NOMO-1 treated with dmso at 0.1 percent for 144 hours (cell line): ENCODE data around the gene TNNT1.
A peak's percentile ranks its signal among the peaks of the same experiment; 100 is the strongest.
"Not testable (repeated sequence)": the region's sequence is repeated elsewhere in the genome, so short reads cannot be mapped to it uniquely, and the experiment has no call there.

ENCODE experiments used
- DNase-seq: peaks from one replicate; lab custom pipeline; 2025; ENCODE audit not compliant: unreplicated experiment; lab: John Stamatoyannopoulos, UW

TNNT1 gene

DNA sequence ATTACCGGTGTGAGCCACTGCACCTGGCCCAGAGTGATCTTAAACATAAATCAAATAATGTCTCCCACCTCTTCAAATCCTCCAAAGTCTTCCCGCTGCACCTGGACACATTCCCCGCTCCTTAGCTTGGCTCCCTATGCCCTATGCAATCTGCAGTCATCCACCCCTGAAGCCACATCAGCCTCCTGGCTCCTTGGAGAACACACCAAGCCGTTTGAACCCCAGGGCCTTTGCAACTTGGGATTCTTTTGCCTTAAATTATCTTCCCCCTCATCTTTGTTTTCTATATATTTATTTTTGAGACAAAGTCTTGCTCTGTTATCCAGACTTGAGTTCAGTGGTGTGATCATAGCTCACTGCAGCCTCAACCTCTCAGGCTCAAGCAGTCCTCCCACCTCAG, 20.1 kb upstream of the TNNT1 start:
- no peak for DNase-seq

DNA sequence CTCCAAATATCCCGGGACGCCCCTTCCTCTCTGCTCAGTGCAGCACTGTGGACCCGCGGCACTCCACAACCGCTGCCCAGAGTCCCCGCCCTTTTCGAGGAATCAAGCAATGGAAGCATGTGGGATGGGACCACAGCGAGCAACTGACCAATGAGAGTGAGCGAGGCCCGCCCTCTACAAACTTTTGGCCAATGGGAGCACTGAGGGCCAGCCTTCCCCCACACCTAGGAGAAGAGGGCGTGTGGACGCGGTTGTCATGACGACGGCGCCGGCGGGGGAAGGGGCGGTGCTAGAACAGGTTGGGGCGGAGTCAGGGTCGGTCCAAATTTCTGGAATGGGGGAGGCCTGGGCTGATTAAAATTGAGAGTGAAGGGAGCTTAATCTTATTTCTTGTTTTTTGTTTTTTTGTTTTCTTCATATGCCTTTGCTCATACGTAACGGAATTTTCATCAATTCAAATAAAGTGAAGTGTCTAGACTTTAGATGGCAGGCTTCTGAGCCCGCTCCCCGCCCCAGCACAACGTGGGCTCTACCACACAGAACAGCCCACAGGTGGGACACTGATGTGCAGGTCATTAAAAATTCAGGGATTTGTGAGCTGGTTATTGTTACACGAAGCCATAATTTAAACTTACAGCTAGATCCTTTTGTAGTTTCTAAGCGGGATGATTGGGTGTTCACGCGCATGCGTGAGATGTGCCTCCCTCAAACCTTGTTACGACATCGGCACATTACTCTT, 17.7 kb upstream of the TNNT1 start, which contains the start of gene DNAAF3:
DNAAF3 (minus strand) TSS at position 84 of the 739 bp plus-strand sequence. CDS start 200 bp downstream, outside the sequence.
- peak; percentile 94 for DNase-seq

DNA sequence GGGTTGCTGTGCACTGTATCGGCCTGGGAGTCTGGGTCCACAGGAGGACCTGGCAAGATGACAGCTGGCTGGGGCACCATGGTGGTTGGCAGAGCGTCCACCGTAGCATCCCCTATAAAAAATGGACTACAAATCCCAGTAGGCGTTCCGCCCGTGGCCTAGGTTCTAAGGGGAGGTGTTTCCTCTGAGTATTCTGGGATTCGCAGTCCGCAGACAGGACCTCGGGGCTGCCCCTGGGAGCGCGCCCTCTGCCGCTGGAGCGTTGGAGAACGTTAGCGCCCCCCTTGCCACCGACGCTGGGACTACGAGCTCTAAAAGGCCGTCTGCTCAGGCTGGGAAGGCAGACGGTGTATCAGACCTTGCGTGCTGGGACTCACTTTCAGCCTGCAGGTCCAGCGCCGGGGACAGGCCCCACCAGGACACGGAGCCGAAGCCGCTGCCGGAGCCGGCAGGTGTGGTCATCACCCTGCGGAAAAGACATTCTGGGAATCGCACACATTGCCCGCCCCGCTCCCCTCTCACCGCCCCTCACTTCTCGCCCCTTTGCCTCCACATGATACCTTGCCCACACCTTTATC, 17.0 kb upstream of the TNNT1 start:
- DNase-seq = peak; percentile 78

- no peak for DNase-seq
Measured at GRCh38 chr19:55161571-55162322, 12.7 kb upstream of the TNNT1 start.

DNA sequence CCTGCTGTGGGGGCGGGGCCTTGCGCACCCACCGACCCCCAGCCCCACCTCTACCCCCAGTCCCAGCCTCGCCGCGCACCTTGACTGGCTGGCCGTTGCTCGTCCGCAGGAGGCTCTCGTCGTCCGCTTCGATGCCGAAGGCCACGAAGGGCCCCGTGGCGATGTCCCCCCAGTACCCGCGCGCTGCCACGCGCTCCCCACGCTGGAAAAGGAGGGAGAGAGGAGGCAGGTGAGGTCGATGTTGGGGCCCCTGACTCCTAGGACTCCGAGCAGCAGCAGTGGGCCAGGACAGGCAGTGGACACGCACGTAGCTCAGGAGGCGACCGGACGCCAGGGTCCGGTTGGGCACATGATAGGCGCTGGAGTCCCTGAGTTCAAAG, 12.0 kb upstream of the TNNT1 start:
- DNase-seq = no peak

GRCh38 chr19:55160128-55160985, 11.4 kb upstream of the TNNT1 start:
- DNase-seq = peak; percentile 88

- no peak for DNase-seq
Measured at GRCh38 chr19:55158848-55159749, 10.1 kb upstream of the TNNT1 start.

GRCh38 chr19:55158423-55158822, 9.4 kb upstream of the TNNT1 start:
- no peak for DNase-seq

GRCh38 chr19:55157064-55157908, 8.3 kb upstream of the TNNT1 start, which contains the start of gene TNNI3:
TNNI3 (minus strand) TSS chr19:55157732; CDS start chr19:55157589, 143 bp downstream.
- no peak for DNase-seq

GRCh38 chr19:55156202-55157063, 7.4 kb upstream of the TNNT1 start:
- peak; percentile 54 for DNase-seq

DNA sequence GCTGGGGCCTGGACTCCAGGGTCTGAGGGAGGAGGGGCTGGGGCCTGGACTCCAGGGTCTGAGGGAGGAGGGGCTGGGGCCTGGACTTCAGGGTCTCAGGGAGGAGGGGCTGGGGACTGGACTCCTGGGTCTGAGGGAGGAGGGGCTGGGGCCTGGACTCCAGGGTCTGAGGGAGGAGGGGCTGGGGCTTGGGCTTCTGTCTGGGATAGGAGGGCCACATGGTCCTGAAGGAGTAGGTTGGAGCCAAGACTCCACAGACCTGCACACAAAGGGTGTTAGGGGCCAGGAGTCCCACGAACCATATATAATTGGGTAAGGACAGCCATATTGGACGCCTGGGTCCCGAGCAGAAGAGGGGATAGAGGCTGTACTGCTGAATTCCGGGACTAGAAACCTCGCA, 6.8 kb upstream of the TNNT1 start:
- not testable (repeated sequence) for DNase-seq

DNA sequence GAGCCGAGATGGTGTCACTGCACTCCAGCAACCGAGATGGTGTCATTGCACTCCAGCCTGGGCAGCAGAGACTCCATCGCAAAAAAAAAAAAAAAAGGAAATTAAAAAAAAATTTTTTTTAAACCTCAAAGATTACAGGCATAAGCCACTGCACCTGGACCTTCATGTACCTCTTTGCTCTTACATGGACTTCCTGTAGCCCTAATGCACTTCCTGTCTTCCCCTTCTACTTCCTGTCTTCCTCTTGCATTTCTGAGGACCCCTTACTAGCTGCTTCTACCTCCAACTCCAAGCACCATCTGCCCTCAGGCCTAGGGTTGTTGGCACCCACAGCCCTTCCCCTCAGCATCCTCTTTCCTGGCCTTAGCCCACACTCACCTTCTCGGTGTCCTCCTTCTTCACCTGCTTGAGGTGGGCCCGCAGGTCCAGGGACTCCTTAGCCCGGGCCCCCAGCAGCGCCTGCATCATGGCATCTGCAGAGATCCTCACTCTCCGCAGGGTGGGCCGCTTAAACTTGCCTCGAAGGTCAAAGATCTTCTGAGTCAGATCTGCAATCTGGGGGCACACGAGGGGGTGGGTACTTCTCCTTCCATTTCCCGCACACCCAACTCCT, 4.8 kb upstream of the TNNT1 start:
- no peak for DNase-seq

DNA sequence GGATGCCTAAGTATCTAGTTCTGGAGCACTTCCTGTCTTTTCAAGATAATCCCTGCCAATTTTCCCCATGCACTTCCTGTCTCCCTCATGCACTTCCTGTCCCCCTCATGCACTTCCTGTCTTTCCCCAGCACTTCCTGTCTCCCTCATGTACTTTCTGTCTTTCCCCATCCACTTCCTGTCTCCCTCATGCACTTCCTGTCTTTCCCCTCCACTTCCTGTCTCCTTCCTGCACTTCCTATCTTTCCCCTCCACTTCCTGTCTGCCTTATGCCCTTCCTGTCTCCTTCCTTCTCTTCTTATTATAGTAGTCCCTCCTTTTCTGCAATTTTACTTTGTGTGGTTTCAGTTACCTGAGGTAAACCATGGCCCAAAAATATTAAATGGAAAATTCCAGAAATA, 3.0 kb upstream of the TNNT1 start:
- DNase-seq = no peak

DNA sequence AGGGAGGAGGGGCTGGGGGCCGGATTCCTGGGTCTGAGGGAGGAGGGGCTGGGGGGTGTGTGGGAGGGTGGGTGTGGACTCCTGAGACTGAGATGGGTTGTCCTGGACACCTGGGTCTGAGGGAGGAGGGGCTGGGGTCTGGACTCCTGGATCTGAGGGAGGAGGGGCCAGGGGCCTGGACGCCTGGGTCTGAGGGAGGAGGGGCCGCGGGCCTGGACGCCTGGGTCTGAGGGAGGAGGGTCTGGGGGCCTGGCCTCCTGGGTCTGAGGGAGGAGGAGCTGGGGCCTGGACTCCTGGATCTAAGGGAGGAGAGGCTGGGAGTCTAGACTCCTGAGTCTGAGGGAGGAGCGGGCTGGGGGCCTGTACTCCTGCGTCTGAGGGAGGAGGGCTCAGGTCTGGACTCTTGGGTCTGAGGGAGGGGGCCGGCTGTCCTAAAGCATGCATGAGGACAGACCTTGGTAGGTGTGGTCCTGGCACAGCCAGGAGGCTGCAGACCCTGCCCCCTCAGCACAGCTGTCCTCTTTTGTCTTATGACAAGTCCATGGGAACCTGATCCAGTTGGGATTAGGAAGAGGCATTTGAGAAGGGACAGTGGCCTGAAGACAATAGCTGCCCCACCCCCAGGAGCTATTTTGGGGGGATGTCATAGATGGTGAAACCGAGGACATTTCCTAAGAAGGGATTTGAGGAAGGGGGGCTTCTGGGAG, 1.3 kb downstream of the TNNT1 start:
- DNase-seq = no peak

GRCh38 chr19:55146705-55147273, 2.2 kb downstream of the TNNT1 start:
- no peak for DNase-seq

DNA sequence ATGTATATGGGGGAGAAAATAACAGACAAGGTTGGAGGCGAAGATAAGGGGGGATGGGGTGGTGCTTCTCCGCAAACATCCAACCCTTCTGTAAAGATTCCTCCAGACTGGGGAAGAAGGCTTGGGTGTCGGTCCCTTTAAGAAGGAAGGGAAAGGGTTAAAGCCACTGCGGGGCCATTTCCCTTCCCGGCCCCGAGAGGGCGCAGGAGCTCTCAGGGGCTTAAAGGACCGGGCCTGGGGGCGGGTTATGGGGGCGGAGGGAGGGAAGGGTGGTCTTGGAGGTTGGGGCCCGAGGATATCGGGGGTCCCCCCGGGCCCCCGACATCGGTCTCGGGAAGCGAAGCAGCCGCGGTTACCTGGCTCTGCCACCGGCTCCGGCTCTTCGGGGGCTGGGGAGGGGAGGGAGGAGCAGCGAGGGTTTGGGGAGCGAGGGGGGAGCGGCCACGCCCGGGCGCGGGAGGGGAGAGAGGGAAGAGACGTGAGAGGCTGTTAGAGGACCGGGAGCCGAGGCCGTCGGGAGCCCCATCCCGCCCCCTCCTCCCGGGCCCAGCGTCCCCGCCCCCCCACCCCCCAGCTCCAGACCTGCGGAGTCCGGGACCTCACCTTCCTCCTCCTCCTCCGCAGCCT, 2.8 kb downstream of the TNNT1 start:
- peak; percentile 38 for DNase-seq
